ENCODE results near the gene RUFY1.

- TF ChIP-seq, protein P1, sequence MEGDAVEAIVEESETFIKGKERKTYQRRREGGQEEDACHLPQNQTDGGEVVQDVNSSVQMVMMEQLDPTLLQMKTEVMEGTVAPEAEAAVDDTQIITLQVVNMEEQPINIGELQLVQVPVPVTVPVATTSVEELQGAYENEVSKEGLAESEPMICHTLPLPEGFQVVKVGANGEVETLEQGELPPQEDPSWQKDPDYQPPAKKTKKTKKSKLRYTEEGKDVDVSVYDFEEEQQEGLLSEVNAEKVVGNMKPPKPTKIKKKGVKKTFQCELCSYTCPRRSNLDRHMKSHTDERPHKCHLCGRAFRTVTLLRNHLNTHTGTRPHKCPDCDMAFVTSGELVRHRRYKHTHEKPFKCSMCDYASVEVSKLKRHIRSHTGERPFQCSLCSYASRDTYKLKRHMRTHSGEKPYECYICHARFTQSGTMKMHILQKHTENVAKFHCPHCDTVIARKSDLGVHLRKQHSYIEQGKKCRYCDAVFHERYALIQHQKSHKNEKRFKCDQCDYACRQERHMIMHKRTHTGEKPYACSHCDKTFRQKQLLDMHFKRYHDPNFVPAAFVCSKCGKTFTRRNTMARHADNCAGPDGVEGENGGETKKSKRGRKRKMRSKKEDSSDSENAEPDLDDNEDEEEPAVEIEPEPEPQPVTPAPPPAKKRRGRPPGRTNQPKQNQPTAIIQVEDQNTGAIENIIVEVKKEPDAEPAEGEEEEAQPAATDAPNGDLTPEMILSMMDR (IDR thresholded peaks at IDR 0.05): no peak
- TF ChIP-seq ZFX (IDR thresholded peaks at IDR 0.05; ENCODE audit: borderline replicate concordance): no peak
These were observed 65.7 kb downstream of the RUFY1 start for GRCh38 chr5:179616002-179616594.
